Neural cell (in vitro differentiated cells): Measurements from ENCODE around the gene SGO2. TPM values are rescaled to one million over a fixed set of nuclear protein-coding genes. Genes with fewer than 3 reads are reported as not detected.

Source experiments
- H2AFZ ChIP-seq: fragments of 200-600, 300-800 bp; sonication (generic), shearing (Covaris generic); 2 replicates; pipeline ENCODE4 v1.6.0; 2014; ENCODE audit warnings: low read depth, mild to moderate bottlenecking, antibody characterized with exemption, low read length, moderate library complexity
- H3F3A ChIP-seq: fragments of 200-600 bp; shearing (Covaris generic); 2 replicates; pipeline ENCODE4 v1.6.1; 2016; ENCODE audit warnings: mild to moderate bottlenecking, moderate library complexity, mixed read lengths, antibody characterized with exemption, low read length; ENCODE audit not compliant: insufficient read depth, poor library complexity, severe bottlenecking
- H3K27ac ChIP-seq: fragments of 200-600, 300-800 bp; sonication (generic), shearing (Covaris generic); 2 replicates; pipeline ENCODE4 v1.5.1; 2014; ENCODE audit warnings: mild to moderate bottlenecking, low read length, moderate library complexity
- H3K27me3 ChIP-seq: fragments of 300-800, 200-600 bp; sonication (generic), shearing (Covaris generic); 2 replicates; pipeline ENCODE4 v1.6.0; 2014; ENCODE audit warnings: mild to moderate bottlenecking, low read depth, low read length, moderate library complexity; ENCODE audit not compliant: insufficient read depth
- H3K36me3 ChIP-seq: fragments of 300-800, 200-600 bp; sonication (generic), shearing (Covaris generic); 2 replicates; pipeline ENCODE4 v1.5.1; 2014; ENCODE audit warnings: mild to moderate bottlenecking, antibody characterized with exemption, low read length, moderate library complexity; ENCODE audit not compliant: insufficient read depth
- H3K4me2 ChIP-seq: fragments of 300-800, 200-600 bp; sonication (generic), shearing (Covaris generic); 2 replicates; pipeline ENCODE4 v1.6.0; 2014; ENCODE audit warnings: mild to moderate bottlenecking, low read length
- H3K4me3 ChIP-seq: fragments of 300-800, 200-600 bp; sonication (generic), shearing (Covaris generic); 2 replicates; pipeline ENCODE4 v1.5.1; 2014; ENCODE audit warnings: mild to moderate bottlenecking, low read length, moderate library complexity
- H3K79me2 ChIP-seq: fragments of 200-600 bp; shearing (Covaris generic); replicated peaks from 2 replicates; pipeline ENCODE4 v1.6.0; 2014; ENCODE audit warnings: mild to moderate bottlenecking, low read length, moderate library complexity; ENCODE audit not compliant: insufficient read depth
- H3K9ac ChIP-seq: fragments of 300-800, 200-600 bp; sonication (generic), shearing (Covaris generic); 2 replicates; pipeline ENCODE4 v1.6.1; 2016; ENCODE audit warnings: mild to moderate bottlenecking, low read length, mixed read lengths
- H3K9me2 ChIP-seq: fragments of 200-600 bp; shearing (Covaris generic); 2 replicates; pipeline ENCODE4 v1.6.1; 2016; ENCODE audit warnings: mild to moderate bottlenecking, low read length, mixed read lengths; ENCODE audit not compliant: insufficient read depth
- H3K9me3 ChIP-seq: fragments of 200-600, 300-800 bp; sonication (generic), shearing (Covaris generic); 2 replicates; pipeline ENCODE4 v1.6.1; 2016; ENCODE audit warnings: mild to moderate bottlenecking, mixed run types, low read length, moderate library complexity, mixed read lengths
- H4K20me1 ChIP-seq: fragments of 200-600 bp; shearing (Covaris generic); 2 replicates; pipeline ENCODE4 v1.6.1; 2016; ENCODE audit warnings: mild to moderate bottlenecking, mixed run types; ENCODE audit not compliant: insufficient read depth
- CTCF ChIP-seq: fragments of 450-650 bp; IDR thresholded peaks from 2 replicates; pipeline ENCODE4 v1.5.1; 2014; ENCODE audit warnings: antibody characterized with exemption, mild to moderate bottlenecking, moderate library complexity; ENCODE audit not compliant: poor library complexity, severe bottlenecking
- EP300 ChIP-seq: fragments of 450-650 bp; conservative IDR thresholded peaks from 2 replicates; pipeline ENCODE4 v1.6.1; 2014; ENCODE audit warnings: antibody characterized with exemption, mild to moderate bottlenecking, moderate library complexity; ENCODE audit not compliant: poor library complexity, severe bottlenecking
- EZH2 ChIP-seq: fragments of 200-600, 300-800 bp; shearing (Covaris generic), sonication (generic); IDR thresholded peaks from 2 replicates; pipeline ENCODE4 v1.6.1; 2014; ENCODE audit warnings: antibody characterized with exemption, low read length, borderline replicate concordance, mild to moderate bottlenecking; ENCODE audit not compliant: insufficient read depth, poor library complexity, severe bottlenecking
- MXI1 ChIP-seq: fragments of 450-650 bp; conservative IDR thresholded peaks from 2 replicates; pipeline ENCODE4 v1.6.1; 2014; ENCODE audit warnings: antibody characterized with exemption, mild to moderate bottlenecking; ENCODE audit not compliant: poor library complexity, severe bottlenecking
- POLR2AphosphoS5 ChIP-seq: IDR thresholded peaks from 2 replicates; pipeline ENCODE4 v1.6.1; 2012
- RAD21 ChIP-seq: fragments of 450-650 bp; conservative IDR thresholded peaks from 2 replicates; pipeline ENCODE4 v1.6.1; 2014; ENCODE audit warnings: antibody characterized with exemption, mild to moderate bottlenecking, moderate library complexity
- REST ChIP-seq: IDR thresholded peaks from 2 replicates; pipeline ENCODE4 v1.6.1; 2012; ENCODE audit warnings: borderline replicate concordance
- SMC3 ChIP-seq: fragments of 450-650 bp; conservative IDR thresholded peaks from 2 replicates; pipeline ENCODE4 v1.6.1; 2014; ENCODE audit warnings: antibody characterized with exemption, mild to moderate bottlenecking, moderate library complexity; ENCODE audit not compliant: poor library complexity
- TAF1 ChIP-seq: IDR thresholded peaks from 2 replicates; pipeline ENCODE4 v1.6.1; 2012; ENCODE audit warnings: low read depth
- polyA plus RNA-seq: library from polyadenylated mRNA; depleted of rRNA; stranded (reverse); fragments of >200 nt; gene quantifications from 2 replicates; pipeline ENCODE4 v1.2.3, GENCODE V29; 2014

Gene SGO2
- polyA plus RNA-seq, 1 donor from 2014 or later, result 0.73 TPM

GRCh38 chr2:200592406-200593075 lies 66.5 kb downstream of the SGO2 start:
- H4K20me1 ChIP-seq, result no peaks in the 10 kb centered on the region
- TF ChIP-seq TAF1 (no peak), EP300 (no peak), RAD21 (no peak), SMC3 (no peak), EZH2 (no peak), CTCF (no peak), POLR2AphosphoS5 (no peak), MXI1 (no peak), REST (no peak)

GRCh38 chr2:200593905-200594304 lies 67.9 kb downstream of the SGO2 start:
- Histone ChIP-seq H3K79me2 (no peaks in the 10 kb centered on the region), H3K27ac (no peak overlapping the region), H4K20me1 (no peaks in the 10 kb centered on the region), H3K4me3 (no peak overlapping the region), H2AFZ (no peak overlapping the region), H3K9me3 (no peaks in the 10 kb centered on the region), H3K27me3 (no peaks in the 10 kb centered on the region), H3F3A (no peaks in the 10 kb centered on the region), H3K36me3 (no peaks in the 10 kb centered on the region), H3K4me2 (no peak overlapping the region), H3K9ac (no peak overlapping the region), H3K9me2 (no peaks in the 10 kb centered on the region)
- TF ChIP-seq RAD21 (no peak), EP300 (no peak), TAF1 (no peak), POLR2AphosphoS5 (no peak), REST (no peak)

More at GRCh38 chr2:200592406-200593075, 66.5 kb downstream of the SGO2 start:
- no peak overlapping the region for H3K4me2 ChIP-seq
- no peaks in the 10 kb centered on the region for H3K79me2 ChIP-seq
- no peaks in the 10 kb centered on the region for H3K36me3 ChIP-seq
- H3K9me3 ChIP-seq, result no peaks in the 10 kb centered on the region
- no peak overlapping the region for H3K4me3 ChIP-seq
- H3K9me2 ChIP-seq, result no peaks in the 10 kb centered on the region
- no peak overlapping the region for H3K27ac ChIP-seq
- no peaks in the 10 kb centered on the region for H3K27me3 ChIP-seq
- H2AFZ ChIP-seq, result no peak overlapping the region
- no peaks in the 10 kb centered on the region for H3F3A ChIP-seq
- no peak overlapping the region for H3K9ac ChIP-seq
